Suprapubic skin (tissue), 4 donors: ENCODE results near the gene MYOM3.

Experiments used
- CTCF ChIP-seq, 2 donors: fragments of 200-600 bp in 1 of 2; fragments of 450-650 bp in 1 of 2; sonication (generic) in 1 of 2; IDR thresholded peaks; one replicate each; pipeline ENCODE4 v1.5.1; 2016 to 2019; ENCODE audit warnings: antibody characterized with exemption in 2 of 2, mild to moderate bottlenecking in 1 of 2, moderate library complexity in 1 of 2
- EP300 ChIP-seq: sonication (generic); formaldehyde crosslinking; IDR thresholded peaks from one replicate; pipeline ENCODE4 v1.6.1; 2017; ENCODE audit warnings: antibody characterized with exemption
- POLR2A ChIP-seq, 2 donors: fragments of 450-650 bp; IDR thresholded peaks; one replicate each; pipeline ENCODE4 v1.6.1; 2017; ENCODE audit warnings: antibody characterized with exemption in 2 of 2, mild to moderate bottlenecking in 2 of 2, moderate library complexity in 2 of 2
- POLR2AphosphoS5 ChIP-seq, 3 donors: sonication (generic); formaldehyde crosslinking; IDR thresholded peaks; one replicate each; pipeline ENCODE4 v1.6.1; 2017; ENCODE audit warnings: antibody characterized with exemption in 3 of 3

- TF ChIP-seq CTCF (IDR thresholded peaks at IDR 0.05) = no peak
- no peak for TF ChIP-seq POLR2AphosphoS5 (IDR thresholded peaks at IDR 0.05)
- no peak for TF ChIP-seq POLR2A (IDR thresholded peaks at IDR 0.05)
- TF ChIP-seq EP300 = no peak
Measured at GRCh38 chr1:24074196-24074595, 37.7 kb downstream of the MYOM3 start.
